Muscle of arm (tissue), 14 donors: Measurements from ENCODE around the gene ZNF441. TPM values are rescaled to one million over a fixed set of nuclear protein-coding genes. Genes with fewer than 3 reads are reported as not detected.

Experiments used
- DNase-seq: peaks from one replicate; pipeline ENCODE4 v3.0.0-alpha.2; 2013
- long read RNA-seq, 11 donors: transcript quantifications; one replicate each; lab custom pipeline, GENCODE V29; 2026
- polyA plus RNA-seq, 12 donors: library from polyadenylated mRNA; unstranded; fragments of 120-200 nt; gene quantifications; one replicate each; pipeline ENCODE4 v1.2.1, GENCODE V29; 2013; ENCODE audit not compliant: insufficient read length in 12 of 12

Gene ZNF441
- 10 to 100 TPM in 3 of 12 donors, 1 to 10 TPM in 8, not detected in 1; 2.3 to 13.1 (median 7.6) TPM for polyA plus RNA-seq
- long read RNA-seq, donor 1, full-length matches to known transcripts = 1 of 1 reads
- long read RNA-seq, donor 1, partial matches to known transcripts = 0 of 1 reads
- long read RNA-seq, donor 1, other reads (novel, unspliced or antisense) = 0 of 1 reads
- long read RNA-seq, donor 2, full-length matches to known transcripts = 3 of 3 reads
- long read RNA-seq, donor 2, partial matches to known transcripts = 0 of 3 reads
- long read RNA-seq, donor 2, other reads (novel, unspliced or antisense) = 0 of 3 reads
- long read RNA-seq, donor 3 = 0 reads
- long read RNA-seq, donor 4, full-length matches to known transcripts = 1 of 1 reads
- long read RNA-seq, donor 4, partial matches to known transcripts = 0 of 1 reads
- long read RNA-seq, donor 4, other reads (novel, unspliced or antisense) = 0 of 1 reads
- long read RNA-seq, donor 5, full-length matches to known transcripts = 4 of 4 reads
- long read RNA-seq, donor 5, partial matches to known transcripts = 0 of 4 reads
- long read RNA-seq, donor 5, other reads (novel, unspliced or antisense) = 0 of 4 reads
- long read RNA-seq, donor 6, partial matches to known transcripts = 0 of 1 reads
- long read RNA-seq, donor 6, other reads (novel, unspliced or antisense) = 0 of 1 reads
- long read RNA-seq, donor 7, full-length matches to known transcripts = 2 of 2 reads
- long read RNA-seq, donor 7, partial matches to known transcripts = 0 of 2 reads
- long read RNA-seq, donor 7, other reads (novel, unspliced or antisense) = 0 of 2 reads
- long read RNA-seq, donor 8, full-length matches to known transcripts = 4 of 4 reads
- long read RNA-seq, donor 8, partial matches to known transcripts = 0 of 4 reads
- long read RNA-seq, donor 8, other reads (novel, unspliced or antisense) = 0 of 4 reads
- long read RNA-seq, donor 9, full-length matches to known transcripts = 2 of 2 reads
- long read RNA-seq, donor 9, partial matches to known transcripts = 0 of 2 reads
- long read RNA-seq, donor 9, other reads (novel, unspliced or antisense) = 0 of 2 reads
- long read RNA-seq, donor 10, full-length matches to known transcripts = 2 of 2 reads
- long read RNA-seq, donor 10, partial matches to known transcripts = 0 of 2 reads
- long read RNA-seq, donor 10, other reads (novel, unspliced or antisense) = 0 of 2 reads
- long read RNA-seq, donor 11 = 0 reads

DNA sequence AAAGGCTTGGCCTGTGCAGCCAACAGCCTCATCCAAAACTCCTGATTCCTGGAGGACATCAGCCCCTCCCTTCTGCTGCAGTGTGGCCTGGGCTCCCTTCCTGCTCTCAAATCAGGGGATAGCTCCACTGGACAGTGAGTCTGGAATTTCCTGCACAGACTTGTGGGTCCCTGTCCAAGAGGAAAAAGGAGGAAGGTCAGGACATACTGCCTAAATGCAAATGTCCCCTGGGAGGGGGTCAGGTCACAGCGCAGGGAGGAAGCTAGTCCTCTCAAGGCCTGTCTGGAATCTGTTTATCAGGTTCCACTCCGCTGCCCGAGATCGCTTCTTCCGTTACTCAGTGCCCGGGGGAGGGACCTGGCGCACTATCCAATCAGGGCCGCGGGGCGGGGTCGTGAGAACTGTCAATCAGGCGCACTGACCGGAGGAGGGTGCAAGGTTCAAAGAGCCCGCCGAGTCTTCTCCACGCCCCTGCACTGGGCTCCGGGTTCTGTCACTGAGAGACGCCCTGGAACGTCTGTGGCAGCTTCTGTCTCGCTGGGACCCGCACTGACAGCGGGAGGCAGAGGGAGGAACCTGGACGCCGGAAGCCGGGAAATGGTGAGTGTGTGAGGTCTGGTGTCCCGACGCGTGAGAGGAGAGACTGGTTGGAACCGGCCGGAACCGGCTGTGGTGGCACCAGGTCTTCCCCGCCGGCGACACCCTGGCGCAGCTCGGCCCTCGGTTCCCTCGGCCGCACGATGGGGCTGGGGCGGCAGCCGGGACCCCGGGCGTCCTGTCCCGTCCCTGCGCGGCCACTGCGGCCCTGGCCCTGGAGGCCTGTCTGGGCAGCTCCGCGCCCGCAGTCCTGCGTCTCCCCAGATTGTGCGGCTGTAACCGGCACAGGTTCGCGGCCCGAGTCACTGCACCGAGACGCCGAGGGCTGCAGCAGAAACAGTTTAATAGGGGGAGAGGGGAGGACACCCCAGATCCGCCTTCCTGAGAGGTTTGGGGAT lies at the start of gene ZNF441:
Gene ZNF441, plus strand, starts transcription at position 404 of the 995 bp plus-strand sequence. Its CDS starts 194 bp downstream, at position 598.
- DNase-seq = peak; percentile 96

DNA sequence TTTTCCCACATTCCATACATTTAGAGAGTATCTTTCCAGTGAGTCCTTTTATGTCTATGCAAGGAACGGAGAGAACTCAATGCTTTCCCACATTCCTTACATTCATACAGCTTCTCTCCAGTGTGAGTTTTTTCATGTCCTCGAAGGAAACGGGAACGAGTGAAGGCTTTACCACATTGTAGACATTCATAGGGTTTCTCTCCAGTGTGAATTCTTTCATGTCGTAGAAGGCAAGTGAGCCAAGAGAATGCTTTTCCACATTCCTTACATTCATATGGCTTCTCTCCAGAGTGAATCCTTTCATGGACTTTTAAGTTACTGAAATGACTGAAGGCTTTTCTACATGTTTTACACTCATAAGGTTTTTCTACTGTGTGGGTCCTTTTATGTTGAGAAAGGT lies 45.1 kb upstream of the ZNF441 start:
- DNase-seq = no peak

DNA sequence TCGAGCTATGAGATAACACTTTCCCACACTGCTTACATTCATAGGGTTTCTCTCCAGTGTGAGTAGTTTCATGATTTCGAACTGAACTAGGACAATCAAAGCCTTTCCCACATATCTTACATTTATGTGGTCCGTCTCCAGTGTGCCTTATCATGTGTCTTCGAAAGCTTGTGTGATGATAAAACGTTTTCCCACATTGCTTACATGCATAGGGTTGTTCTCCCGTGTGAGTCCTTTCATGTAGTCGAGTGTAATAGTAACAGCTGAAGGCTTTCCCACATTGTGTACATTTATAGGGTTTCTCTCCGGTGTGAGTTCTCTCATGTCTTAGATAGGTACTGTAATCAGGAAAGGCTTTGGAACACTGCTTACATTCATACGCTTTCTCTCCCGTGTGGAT lies 44.4 kb upstream of the ZNF441 start:
- DNase-seq = no peak

DNA sequence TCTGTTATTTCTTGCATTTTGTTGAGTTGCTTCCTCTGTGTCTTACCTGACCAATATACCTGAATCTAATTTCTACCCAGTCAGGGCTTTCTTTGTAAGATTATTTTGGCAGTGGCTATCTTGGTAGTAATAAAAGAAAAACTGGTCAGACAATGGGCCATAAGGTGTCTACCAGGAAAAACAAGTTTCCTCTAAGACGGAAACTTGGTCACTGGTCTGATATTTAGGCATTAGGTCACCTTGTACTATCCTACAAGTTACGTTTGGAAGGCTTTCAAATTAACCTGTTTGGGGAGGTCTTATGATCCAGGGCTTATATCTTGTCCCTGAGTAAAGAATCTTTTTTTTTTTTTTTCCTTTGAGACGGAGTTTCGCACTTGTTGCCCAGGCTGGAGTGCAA lies 37.2 kb upstream of the ZNF441 start:
- DNase-seq = no peak

DNA sequence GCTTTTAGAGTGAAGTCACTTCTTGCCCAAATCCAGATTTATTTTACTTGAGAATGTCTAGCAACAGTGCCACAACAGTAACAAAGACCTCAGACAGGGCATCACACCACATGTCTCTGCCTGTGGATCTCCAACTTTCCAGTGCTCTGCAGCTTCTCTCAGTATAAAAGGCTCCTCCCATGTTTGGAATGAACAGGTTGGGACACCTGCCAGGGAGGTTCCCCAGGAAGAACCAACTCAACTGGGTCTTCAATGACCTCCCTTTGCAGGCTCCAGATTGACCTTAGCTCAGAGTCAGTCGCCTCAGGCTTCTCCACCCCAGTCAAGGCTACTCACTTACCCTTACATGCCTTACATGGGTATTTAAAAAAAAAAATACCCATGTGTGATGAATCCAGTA lies 31.4 kb upstream of the ZNF441 start:
- no peak for DNase-seq

DNA sequence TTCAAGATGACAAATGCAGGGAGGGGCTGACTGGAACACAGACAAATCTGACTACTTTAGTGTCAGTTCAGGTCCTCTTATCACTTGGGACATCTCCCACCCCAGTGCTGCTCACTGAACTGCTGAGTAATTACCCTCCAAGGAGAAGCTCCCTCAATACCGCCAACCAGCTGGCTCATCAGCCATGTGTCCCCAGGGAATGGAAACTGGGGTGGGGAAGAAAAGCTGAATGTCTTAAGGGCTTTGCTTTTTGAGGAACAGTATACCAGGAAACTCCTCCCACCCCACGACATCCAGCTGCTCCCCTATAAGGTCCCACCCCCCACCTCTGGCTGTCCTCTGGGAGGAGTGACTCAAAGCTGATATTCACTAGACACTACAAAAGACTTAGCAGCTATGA lies 30.1 kb upstream of the ZNF441 start:
- DNase-seq = peak; percentile 24

DNA sequence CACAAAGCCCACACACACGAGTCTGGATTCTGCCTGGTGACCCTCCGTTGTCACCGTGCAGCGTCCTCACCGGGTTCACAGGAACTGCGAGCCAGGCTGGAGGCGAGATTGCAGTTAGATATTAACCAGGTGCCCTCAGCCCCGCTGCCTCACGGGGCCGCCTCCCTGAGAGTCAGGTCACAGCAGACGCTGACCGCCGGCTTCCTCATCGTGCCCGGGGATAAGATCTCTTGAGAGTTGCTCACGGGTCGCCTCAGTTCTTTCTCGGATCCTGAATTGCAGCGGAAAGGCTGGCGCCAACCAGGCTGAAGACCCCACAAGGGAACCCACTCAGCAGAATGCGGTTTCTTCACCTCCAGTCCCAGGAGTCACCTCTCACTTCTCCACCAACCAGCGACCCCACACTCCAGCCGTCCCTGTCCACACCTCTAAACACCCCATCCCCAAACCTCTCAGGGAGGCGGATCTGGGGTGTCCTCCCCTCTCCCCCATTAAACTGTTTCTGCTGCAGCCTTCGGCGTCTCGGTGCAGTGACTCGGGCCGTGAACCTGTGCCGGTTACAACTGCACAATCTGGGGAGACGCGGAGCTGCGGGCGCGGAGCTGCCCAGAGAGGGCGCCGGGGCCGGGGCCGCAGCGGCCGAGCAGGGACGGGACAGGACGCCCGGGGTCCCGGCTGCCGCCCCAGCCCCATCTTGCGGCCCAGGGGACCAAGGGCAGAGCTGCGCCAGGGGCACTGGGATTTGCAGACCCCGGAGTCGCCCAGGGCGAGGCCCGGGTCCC lies 28.6 kb upstream of the ZNF441 start:
- DNase-seq = peak; percentile 19

DNA sequence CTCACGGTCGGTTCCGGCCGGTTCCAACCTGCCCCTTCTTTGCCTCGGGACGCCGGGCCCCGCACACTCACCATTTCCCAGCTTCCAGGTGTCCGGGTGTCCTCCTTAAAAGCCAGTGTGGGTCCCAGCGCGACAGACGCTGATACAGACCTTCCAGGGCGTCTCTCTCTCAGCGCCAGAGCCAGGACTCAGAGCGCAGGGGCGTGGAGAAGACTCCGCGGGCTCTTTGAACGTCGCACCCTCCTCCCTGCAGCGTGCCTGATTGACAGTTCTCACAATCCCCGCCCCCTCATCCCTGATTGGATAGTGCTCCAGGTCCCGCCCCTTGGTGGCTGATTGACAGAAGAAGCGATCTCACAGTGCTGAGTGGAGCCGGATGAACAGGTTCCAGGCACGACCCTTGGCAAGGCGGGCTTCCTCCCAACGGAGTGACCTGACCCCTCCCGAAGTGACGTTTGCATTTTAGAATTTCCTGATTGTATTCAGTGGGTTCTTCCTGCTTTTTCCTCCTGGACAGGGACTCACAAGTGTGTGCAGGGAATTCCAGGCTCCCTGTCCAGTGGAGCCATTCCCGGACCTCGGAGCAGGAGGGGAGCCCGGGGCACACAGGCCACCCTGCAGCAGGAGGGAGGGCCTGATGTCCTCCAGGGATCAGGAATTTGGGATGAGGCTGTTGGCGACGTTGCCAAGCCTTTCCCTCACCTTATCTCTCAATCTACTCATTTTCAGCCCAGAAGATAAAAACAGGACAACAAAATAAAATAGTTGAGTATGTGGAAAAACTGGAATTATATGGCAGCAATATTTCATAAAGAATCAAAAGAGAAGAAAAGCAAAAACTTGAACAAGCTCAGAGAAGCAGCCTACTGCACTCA lies 27.8 kb upstream of the ZNF441 start, which contains the start of gene ZNF823:
Gene ZNF823, minus strand, starts transcription at position 201 of the 875 bp plus-strand sequence. Its CDS starts 127 bp downstream, at position 74.
- DNase-seq = peak; percentile 99

DNA sequence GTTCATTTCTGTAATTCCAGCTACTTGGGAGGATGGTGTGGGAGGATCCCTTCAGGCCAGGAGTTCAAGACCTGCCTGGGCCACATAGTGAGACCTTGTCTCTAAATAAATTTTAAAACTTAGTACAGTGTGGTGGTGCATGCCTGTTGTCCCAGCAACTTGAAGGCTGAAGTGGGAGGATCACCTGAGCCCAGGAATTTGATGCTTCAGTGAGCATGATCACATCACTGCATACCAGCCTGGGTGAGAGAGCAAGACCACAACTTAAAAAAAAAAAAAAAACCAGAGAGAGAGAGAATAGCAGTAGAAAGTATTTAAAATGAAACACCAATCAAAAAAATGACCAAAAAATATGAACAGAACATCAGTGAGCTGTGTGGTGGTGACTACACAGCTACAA lies 20.9 kb upstream of the ZNF441 start:
- DNase-seq = no peak

DNA sequence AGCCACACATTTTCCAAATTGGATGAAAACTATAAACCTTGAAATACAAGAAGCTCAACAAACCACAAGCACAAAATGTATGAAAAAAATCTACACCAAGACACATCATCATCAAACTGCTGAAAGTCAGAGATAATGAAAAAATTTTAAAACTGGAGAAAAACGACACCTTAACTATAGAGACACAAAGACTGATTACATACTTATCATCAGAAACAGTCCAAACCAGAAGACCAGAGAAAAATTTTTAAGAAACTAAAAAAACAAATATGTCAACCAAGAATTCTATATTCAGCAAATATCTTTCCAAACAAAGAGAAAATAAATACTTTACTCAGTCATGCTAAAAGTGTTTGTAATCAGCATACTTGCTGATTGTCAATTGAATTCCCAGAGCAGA lies 19.5 kb upstream of the ZNF441 start:
- no peak for DNase-seq

DNA sequence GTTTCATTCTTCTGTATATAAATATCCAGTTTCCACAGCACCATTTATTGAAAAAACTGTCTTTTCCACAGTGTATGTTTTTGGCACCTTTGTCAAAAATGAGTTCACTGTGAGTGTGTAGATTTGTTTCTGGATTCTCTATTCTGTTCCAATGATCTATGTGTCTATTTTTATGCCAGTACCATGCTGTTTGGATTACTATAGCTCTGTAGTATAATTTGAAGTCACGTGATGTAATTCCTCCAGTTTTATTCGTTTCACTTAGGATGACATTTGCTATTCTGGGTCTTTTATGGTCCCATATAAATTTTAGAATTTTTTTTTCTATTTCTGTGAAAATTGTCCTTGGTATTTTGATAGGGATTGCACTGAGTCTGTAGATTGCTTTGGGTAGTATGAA lies 17.0 kb upstream of the ZNF441 start:
- no peak for DNase-seq

DNA sequence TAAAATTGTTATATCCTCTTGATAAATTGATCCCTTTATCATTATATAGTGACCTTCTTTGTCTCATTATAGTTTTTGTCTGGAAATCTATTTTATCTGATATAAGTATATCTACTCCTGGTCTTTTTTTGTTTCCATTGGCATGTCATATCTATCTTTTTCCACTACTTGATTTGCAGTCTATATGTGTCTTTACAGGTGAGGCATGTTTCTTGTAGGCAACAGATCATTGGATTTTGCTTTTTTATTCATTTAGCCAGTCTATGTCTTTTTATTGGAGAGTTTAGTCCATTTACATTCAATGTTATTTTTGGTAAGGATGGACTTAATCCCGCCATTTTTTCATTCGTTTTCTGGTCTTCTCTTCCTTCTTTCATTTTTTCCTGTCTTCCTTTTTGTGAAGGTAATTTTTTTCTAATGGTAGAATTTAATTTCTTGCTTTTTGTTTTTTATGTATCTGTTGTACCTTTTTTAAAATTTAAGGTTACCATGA lies 14.5 kb upstream of the ZNF441 start:
- DNase-seq = no peak

DNA sequence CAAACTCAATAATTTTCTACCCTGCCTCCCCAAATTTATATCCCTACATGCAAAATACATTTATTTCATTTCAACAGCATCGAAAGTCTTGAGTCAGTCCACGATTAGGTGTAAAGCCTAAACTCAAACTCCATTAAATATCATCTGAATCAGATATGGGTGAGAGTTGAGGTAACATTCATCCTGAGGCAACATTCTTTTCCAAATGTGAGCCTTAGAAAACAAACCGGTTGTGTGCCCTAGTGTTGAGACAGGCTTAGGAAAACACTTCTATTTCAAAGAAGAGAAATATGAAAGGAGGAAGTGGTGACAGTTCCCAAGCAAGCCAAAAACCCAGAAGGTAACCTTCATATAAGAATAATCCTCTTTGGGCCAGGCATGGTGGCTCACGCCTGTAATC lies 12.1 kb upstream of the ZNF441 start:
- DNase-seq = no peak

DNA sequence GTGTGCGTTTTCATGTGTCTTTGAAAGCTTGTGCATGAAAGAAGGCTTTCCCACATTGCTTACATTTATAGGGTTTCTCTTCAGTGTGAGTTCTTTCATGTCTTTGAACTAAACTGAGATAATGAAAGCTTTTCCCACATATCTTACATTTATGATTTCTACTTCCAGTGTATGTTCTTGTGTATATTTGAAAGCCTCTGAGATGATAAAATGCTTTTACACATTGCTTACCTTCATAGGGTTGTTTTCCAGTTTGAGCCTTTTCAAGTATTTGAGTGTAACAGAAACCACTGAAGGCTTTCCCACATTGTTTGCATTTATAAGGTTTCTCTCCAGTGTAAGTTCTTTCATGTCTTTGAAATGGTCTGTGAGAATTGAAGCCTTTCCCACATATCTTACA lies 9.8 kb upstream of the ZNF441 start:
- no peak for DNase-seq

DNA sequence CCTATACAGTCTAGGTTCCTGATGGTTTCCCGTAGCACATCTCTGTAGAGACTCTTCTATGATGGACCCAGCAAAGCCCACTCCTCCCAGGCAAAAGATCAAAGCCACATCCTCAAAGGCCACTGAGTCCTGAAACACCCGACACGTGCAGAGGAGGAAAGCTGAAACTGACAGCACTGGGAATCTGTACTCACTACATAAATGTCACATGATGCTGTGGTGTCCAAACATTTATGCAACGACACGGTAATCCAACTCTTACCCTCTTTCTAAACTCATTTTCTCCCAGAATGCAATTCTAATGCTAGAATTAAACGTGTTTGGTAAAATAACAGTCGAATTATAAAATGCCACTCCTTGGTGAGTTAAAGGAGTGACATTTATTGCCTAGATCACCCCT lies 7.0 kb upstream of the ZNF441 start:
- no peak for DNase-seq

DNA sequence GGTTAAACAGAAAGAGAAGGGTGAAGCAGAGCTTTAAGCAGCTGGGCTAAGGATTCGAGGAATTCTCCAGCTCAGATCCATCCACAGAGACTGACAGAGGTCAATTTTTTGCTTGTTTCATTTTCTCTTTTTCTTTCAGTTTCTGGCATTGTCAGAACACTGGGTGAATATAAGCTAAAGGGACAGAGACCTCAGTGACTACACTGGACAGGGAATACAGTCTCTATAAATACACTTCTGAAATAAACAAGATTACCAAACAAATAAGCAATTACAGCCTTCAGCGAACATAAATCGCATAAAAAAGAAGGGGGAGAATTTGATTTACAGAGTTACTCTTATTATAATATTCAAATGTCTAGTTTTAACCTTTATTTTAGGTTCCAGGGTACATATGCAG lies 3.7 kb upstream of the ZNF441 start:
- DNase-seq = no peak

DNA sequence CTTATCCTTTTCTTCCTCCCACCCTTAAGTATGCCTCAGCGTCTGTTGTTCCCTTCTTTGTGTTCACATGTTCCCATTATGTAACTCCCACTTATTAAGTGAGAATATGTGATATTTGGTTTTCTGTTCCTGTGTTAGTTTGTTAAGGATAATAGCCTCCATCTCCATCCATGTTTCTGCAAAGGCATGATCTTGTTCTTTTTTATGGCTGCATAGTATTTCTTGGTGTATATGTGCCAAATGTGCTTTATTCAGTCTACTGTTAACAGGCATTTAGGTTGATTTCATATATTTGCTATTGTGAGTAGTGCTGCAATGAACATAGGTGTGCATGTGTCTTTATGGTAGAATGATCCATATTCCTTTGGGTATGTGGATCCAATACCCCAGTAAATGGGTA lies 3.2 kb upstream of the ZNF441 start:
- no peak for DNase-seq

DNA sequence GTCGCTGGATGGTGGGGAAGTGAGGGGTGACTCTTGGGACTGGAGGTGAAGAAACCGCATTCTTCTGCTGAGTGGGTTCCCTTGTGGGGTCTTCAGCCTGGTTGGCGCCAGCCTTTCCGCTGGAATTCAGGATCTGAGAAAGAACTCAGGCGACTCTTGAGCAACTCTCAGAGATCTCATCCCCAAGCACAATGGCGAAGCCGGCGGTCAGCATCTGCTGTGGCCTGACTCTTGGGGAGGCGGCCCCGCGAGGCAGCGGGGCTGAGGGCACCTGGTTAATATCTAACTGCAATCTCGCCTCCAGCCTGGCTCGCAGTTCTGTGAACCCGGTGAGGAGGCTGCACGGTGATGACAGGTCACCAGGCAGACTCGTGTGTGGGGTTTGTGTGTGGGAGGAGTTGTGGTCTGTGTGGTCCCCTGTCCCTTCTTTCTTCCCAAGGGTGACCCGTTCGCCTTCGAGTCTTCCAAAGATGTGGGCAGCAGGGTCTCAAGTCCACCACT lies 883 bp downstream of the ZNF441 start:
- peak; percentile 36 for DNase-seq

DNA sequence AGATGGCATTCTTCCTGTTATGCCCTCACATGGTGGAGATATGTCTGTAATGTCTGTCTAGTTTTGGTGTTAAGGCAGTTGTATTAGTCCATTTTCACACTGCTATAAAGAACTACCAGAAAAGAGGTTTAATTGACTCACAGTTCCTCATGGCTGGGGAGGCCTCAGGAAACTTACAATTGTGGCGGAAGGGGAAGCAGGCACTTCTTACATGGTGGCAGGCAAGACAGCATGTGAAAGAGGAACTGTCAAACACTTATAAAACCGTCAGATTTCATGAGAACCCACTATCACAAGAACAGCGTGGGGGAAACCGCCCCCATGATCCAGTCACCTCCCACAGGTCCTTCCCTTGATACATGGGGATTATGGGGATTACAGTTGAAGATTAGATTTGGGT lies 3.2 kb downstream of the ZNF441 start:
- DNase-seq = no peak
